HG03442 (cell line): ENCODE data around the gene ST6GAL1.
"Not testable (repeated sequence)": the region's sequence is repeated elsewhere in the genome, so short reads cannot be mapped to it uniquely, and the experiment has no call there.

Source experiments
- ATAC-seq: cut with Tn5 transposase; IDR thresholded peaks from one replicate; pipeline ENCODE4 v1.9.1; 2021; ENCODE audit warnings: mild to moderate bottlenecking, moderate library complexity; ENCODE audit not compliant: unreplicated experiment

ST6GAL1 gene, protein sequence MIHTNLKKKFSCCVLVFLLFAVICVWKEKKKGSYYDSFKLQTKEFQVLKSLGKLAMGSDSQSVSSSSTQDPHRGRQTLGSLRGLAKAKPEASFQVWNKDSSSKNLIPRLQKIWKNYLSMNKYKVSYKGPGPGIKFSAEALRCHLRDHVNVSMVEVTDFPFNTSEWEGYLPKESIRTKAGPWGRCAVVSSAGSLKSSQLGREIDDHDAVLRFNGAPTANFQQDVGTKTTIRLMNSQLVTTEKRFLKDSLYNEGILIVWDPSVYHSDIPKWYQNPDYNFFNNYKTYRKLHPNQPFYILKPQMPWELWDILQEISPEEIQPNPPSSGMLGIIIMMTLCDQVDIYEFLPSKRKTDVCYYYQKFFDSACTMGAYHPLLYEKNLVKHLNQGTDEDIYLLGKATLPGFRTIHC

DNA sequence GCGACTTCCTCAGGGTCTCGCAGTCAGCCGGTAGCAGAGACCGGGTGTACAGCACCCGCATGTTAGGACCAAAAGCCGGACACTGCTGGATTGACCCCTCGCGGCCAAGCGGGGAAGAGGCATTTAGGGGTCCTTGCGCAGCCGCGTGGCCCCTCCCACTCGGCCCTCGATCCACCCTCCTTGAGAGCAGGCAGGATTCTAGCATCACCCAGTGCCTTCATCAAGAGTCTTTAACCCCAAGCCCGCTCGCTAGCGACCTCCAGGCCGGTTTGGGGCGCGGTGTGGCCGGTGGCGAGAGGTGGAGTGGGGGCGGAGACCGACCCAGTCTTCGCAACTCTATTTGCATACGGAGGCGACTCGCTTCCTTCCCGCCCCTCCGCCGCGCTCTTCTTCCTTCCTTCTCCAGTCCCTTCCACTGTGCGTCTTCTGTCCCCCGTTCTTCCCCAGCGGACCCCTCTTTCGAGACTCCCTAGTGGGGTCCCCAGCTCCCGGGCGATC, at the start of gene ST6GAL1:
Gene ST6GAL1 (plus strand): TSS at position 384 of the 498 bp plus-strand sequence. CDS start 112,178 bp downstream, outside the sequence.
- ATAC-seq: peak; percentile 59

DNA sequence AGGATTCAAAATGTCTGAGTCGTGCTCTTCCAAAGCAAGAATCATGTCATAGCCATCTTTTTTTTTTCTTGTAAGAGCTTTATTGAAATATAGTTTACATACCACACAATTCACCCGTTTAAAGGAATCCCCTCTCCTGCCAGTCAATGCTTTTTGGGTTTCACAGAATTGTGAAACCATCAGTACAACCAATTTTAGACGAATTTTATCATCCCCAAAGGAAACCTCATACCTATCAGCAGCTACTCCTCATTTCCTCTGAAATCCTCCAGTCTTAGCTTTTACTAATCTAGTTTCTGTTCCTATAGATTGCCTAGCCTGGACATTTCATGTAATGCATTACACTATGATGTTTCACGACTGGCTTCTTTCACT, 48.2 kb upstream of the ST6GAL1 start:
- ATAC-seq: no peak

DNA sequence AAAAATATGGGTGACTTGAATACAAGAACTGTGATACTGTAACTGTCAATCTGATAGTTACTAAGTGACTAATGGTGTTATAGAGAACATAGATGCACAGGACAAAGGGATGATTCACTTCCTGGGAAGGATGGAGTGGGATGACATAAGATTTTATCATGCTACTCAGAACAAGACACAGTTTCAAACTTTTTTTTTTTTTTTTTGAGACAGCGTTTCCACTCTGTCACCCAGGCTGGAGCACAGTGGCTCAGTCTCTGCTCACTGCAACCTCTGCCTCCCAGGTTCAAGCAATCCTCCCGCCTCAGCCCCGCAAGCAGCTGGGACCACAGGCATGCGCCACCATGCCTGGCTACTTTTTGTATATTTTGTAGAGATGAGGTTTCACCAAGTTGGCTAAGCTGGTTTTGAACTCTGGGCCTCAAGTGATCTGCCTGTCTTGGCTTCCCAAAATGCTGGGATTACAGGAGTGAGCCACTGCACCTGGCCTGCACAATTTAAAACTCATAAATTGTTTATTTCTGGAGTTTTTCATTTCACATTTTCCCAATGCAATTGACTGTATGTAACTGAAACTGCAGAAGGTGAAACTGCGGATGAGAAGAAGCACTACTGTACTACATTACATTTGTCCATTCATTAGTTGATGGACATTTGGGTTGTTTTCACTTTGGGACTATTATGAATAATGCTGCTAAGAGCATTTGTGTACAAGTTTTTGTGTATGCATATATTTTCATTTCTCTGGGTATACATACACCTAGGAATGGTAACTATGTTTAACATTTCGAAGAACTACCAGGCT, 47.2 kb upstream of the ST6GAL1 start:
- no peak for ATAC-seq

DNA sequence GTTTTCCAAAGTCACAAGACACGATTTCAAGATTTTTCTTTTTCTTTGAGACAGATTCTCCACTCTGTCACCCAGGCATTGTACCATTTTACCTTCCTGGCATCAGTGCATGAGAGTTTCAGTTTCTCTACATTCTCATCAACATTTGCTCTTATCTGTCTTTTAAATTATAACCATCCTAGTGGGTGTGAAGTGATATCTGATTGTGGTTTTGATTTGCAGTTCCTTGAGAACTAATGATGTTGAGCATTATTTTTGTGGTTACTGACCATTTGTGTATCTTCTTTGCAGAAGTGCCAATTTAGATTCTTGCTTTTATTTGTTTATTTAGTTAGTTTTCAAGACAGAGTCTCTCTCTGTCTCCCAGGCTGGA, 46.7 kb upstream of the ST6GAL1 start:
- ATAC-seq: no peak

DNA sequence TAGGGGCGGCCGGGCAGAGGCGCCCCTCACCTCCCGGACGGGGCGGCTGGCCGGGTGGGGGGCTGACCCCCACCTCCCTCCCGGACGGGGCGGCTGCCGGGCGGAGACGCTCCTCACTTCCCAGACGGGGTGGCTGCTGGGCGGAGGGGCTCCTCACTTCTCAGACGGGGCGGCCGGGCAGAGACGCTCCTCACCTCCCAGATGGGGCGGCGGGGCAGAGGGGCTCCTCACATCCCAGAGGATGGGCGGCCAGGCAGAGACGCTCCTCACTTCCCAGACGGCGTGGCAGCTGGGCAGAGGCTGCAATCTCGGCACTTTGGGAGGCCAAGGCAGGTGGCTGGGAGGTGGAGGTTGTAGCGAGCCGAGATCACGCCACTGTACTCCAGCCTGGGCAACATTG, 45.5 kb upstream of the ST6GAL1 start:
- not testable (repeated sequence) for ATAC-seq

DNA sequence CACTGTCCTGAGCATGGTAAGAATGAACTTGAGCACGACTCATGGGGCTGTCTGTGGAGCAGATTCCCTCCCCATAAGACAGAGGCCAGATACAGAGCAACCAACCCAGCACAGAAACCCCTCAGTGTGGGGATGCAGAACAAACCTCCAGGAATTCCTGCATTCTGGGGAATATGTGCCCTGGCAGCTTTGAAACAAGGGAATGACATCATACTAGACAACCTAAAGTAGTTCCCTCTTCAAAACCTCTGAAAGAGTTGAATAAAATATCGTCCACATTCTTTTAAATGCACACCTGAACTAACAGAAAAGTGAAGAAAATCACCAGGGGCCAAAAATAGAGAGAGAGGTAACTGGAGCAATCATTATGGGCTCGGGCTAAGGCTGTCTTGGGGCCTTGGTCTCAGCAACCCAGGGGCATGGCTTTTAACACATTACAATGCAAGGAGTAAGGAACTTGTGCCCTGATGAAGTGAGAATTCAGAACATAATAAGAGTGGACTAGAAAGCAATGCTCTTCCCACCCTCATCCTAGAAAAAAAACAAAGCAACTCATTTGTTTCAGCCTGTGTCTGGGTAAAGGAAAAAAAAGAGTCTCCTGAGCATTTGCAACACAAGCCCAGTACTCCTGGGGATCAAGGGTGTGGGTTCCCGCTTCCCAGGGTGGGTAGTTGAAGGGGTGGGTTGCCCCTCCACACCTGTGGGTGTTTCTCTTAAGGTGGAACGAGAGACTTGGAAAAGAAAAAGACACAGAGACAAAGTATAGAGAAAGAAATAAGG, 43.9 kb upstream of the ST6GAL1 start:
- ATAC-seq: no peak

DNA sequence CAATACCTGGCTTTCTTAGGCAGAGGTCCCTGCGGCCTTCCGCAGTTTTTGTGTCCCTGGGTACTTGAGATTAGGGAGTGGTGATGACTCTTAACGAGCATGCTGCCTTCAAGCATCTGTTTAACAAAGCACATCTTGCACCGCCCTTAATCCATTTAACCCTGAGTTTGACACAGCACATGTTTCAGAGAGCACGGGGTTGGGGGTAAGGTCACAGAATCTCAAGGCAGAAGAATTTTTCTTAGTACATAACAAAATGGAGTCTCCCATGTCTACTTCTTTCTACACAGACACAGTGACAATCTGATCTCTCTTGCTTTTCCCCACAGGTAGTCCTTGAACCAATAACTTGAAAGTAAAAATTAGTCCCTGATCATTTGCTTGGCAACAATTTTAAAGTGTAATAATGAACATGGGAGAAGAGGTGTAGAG, 42.8 kb upstream of the ST6GAL1 start:
- ATAC-seq: not testable (repeated sequence)

DNA sequence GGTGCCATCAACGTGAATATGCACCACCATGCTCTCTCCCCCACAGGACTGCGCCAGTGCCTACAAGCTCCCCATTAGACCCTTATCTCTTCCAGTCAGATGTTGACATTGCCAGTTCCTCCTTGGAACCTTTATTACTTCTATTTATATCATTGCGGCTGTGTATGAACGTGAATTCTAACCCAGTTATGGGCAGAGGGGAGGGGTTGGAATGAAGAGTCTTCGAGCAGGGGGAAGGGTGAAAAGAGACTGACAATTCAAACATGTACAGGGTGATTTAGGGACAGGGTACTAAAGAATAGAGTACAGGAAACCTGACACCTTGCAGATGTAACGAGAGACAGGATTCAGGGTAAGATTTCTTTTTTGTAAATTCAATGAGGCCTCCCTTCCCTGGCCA, 41.8 kb upstream of the ST6GAL1 start:
- ATAC-seq: no peak

DNA sequence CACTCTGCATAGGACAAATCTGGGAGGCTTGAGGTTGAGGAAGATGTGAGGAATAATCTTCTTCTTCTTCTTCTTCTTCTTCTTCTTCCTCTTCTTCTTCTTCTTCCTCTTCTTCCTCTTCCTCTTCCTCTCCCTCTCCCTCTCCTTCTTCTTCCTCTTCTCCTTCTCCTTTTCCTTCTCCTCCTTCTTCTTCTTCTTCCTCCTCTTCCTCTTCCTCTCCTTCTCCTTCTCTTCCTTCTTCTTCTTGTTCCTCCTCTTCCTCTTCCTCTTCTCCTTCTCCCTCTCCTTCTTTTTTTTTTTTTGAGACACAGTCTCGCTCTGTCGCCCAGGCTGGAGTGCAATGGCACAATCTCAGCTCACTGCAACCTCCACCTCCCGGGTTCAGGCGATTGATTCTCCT, 40.6 kb upstream of the ST6GAL1 start:
- ATAC-seq: not testable (repeated sequence)

DNA sequence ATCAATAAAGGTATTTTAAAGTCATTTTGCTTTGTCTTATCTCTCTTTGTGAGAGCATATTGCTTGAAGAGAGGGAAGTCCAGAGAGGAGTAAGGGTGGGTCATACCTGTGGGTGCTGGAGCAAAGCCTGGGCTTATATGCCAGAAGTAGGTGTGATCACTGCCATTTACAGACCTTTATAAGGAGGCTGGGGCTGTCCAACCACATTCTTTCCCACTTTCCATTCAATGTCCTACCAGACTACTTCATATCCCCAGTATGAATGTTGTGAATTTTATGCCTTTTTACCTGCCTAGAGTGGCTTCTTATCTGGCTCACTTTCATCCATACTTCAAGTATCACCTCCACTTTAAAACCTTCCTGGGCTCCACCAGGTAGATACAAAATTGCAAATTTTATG, 39.4 kb upstream of the ST6GAL1 start:
- no peak for ATAC-seq

DNA sequence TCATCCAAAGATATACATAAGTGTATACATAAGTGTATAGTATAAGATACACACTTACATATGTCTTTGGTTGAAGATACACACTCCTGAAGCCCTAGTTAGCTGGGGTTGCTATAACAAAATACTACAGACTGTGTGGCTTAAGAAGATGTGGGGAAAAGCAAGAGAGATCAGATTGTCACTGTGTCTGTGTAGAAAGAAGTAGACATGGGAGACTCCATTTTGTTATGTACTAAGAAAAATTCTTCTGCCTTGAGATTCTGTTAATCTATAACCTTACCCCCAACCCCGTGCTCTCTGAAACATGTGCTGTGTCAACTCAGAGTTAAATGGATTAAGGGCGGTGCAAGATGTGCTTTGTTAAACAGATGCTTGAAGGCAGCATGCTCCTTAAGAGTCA, 37.3 kb upstream of the ST6GAL1 start:
- not testable (repeated sequence) for ATAC-seq

DNA sequence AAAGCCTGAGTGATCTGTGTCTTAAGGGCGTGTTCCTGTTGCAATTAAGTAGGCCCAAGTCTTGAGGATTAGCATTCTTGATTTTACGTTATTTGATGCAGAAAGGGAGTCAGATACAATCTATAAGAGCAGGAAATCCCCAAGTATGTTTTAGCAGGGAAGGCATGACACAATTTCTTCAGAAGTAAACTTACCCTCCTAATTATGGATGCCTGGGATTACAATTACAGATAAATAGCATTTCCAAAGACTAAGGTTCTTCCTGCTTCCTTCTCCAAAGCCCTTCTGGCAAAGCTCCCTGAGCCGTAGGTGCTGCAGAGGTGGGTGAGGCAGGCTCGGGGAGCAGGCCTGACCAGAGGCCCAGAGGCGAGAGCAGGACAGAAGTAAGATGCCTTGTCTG, 34.9 kb upstream of the ST6GAL1 start:
- no peak for ATAC-seq

DNA sequence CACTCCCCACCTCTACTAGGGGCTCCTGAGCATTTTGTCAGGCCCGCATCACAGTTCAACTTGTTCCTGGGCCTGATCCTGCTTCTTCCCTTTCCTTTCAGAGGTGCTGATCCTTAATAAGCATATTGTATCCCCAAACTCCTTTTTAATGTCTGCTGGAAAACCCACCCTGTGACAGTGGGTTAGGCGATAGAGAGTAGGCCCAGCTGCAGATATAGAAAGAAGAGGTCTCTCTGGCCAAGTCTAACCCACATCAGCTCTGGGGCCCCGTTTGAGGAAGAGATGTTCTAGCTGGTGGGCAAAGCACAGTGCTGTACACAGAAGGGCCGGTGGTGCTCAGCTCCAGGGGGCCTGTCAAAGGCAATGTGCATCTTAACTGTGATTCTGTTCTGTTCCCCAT, 34.3 kb upstream of the ST6GAL1 start:
- ATAC-seq: no peak

DNA sequence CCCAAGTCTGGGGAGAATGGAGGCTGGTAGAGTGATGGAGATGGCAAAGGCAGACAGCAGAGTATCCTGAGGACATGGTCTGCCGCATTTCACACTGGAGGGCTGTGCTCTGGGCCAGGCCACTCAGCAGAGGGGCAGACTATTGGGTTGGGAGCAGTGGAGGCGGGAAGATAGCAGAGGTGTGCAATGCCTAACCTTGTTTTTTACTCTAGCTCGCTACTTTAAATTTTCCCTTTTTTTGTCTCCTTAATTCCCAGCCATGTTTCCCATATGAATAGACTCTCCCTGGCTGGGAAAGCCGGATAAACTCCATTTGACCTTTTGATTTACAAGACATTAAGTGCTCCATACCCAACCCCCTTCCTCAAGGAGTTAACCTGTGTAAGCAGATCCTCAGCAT, 33.5 kb upstream of the ST6GAL1 start:
- no peak for ATAC-seq

DNA sequence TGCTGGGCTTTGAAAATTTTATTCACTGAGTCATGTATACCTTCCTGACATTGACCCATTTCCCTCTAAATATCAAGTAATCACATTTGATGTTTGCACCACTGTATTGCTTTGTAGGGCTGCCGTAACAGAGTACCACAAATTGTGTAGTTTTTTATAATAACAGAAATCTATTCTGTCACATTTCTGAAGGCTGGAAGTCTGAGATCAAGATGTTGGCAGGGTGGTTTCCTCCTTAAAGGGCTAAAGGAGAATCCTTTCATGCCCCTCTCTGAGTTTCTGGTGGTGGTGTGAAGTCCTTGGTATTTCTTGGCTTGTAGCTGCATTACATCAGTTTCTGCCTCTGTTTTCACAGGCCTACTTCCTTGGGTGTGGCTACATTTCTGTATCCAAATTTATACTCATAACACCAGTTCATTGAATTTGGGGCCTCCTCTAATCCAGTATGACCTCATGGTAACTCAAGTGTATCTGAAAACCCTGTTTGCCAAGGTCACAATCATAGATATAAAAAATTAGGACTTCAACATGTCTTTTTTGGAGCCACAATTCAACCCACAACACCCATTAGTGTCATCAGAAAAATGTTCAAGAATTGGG, 29.1 kb upstream of the ST6GAL1 start:
- no peak for ATAC-seq

DNA sequence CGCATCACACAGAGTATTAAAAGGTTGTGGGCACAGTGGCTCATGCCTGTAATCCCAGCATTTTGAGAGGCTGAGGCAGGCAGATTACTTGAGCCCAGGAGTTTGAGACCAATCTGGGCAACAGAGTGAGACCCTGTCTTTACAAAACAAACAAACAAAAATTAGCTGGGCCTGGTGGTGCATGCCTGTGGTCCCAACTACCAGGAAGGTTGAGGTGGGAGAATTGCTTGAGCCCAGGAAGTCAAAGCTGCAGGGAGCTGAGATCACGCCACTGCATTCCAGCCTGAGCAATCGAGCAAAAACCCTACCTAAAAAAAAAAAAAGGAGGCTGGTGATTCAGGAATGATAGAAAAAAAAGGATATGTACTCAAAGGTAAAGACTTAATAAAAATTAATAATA, 28.2 kb upstream of the ST6GAL1 start:
- ATAC-seq: no peak

DNA sequence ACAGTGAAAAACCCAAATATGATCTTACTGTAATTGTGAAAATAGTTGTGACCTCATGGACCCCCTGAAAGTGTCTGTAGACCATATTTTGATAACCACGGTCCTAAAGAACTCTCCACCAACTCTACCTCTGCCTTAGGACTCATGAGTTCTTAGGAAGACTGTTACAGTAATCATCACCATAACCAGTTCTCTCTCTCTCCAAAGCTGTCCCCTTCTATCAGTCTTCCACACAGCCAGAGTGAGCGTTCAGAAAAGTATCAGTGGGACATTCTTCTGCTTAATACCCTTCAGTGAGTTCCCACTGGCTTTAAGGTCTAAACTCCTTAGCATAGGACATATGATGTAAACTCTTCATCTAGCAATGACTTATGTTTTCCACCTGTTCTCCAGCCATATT, 27.6 kb upstream of the ST6GAL1 start:
- no peak for ATAC-seq

DNA sequence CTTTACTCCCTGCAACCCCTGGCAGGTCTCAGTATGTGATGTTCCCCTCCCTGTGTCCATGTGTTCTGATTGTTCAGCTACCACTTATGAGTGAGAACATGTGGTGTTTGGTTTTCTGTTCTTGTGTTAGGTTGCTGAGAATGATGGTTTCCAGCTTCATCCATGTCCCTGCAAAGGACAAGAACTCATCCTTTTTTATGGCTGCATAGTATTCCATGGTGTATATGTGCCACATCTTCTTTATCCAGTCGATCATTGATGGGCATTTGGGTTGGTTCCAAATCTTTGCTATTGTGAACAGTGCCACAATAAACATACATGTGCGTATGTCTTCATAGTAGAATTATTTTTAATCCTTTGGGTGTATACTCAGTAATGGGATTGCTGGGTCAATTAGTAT, 26.6 kb upstream of the ST6GAL1 start:
- ATAC-seq: not testable (repeated sequence)

DNA sequence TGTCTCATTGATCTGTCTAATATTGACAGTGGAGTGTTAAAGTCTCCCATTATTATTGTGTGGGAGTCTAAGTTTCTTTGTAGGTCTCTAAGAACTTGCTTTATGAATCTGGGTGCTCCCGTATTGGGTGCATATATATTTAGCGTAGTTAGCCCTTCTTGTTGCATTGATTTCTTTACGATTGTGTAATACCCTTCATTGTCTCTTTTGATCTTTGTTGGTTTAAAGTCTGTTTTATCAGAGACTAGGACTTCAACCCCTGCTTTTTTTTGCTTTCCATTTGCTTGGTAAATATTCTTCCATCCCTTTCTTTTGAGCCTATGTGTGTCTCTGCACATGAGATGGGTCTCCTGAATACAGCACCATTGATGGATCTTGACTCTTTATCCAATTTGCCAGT, 23.3 kb upstream of the ST6GAL1 start:
- ATAC-seq: not testable (repeated sequence)

DNA sequence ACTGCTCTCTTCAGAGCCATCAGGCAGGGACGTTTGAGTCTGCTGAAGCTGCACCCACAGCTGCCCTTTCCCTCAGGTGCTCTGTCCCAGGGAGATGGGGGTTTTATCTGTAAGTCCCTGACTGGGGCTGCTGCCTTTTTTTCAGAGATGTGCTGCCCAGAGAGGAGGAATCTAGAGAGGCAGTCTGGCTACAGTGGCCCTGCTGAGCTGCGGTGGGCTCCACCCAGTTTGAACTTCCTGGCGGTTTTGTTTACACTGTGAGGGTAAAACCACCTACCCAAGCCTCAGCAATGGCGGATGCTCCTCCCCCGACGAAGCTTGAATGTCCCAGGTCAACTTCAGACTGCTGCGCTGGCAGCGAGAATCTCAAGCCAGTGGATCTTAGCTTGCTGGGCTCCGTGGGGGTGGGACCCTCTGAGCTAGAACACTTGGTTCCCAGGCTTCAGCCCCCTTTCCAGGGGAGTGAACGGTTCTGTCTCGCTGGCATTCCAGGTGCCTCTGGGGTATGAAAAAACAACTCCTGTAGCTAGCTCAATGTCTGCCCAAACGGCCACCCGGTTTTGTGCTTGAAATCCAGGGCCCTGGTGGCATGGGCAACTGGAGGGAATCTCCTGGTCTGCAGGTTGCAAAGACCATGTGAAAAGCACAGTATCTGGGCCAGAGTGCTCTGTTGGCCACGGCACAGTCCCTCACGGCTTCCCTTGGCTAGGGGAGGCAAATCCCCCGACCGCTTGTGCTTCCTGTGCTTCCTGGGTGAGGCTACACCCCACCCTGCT, 21.1 kb upstream of the ST6GAL1 start:
- no peak for ATAC-seq
